ENCODE data around the gene NPM1.

Gene NPM1

GRCh38 chr5:171388816-171389168, 1.1 kb downstream of the NPM1 start:
- TF ChIP-seq EGR1 (IDR thresholded peaks at IDR 0.05) (no peak), RAD21 (IDR thresholded peaks at IDR 0.05; ENCODE audit: low read depth) (no peak), YY1 (IDR thresholded peaks at IDR 0.05; ENCODE audit: low read depth) (no peak), CEBPB (IDR thresholded peaks at IDR 0.05) (no peak), USF1 (IDR thresholded peaks at IDR 0.05) (no peak), CREB1 (IDR thresholded peaks at IDR 0.05; ENCODE audit: low read depth) (no peak), TEAD4 (IDR thresholded peaks at IDR 0.05) (no peak), EP300 (IDR thresholded peaks at IDR 0.05; ENCODE audit: borderline replicate concordance) (no peak), TCF12 (IDR thresholded peaks at IDR 0.05; ENCODE audit: low read depth) (no peak), TAF1 (IDR thresholded peaks at IDR 0.05; ENCODE audit: low read depth) (no peak)

GRCh38 chr5:171390883-171391677, 3.4 kb downstream of the NPM1 start:
- TF ChIP-seq NFIC (IDR thresholded peaks at IDR 0.05) (no peak), CEBPB (IDR thresholded peaks at IDR 0.05) (no peak), USF1 (IDR thresholded peaks at IDR 0.05) (no peak), TCF12 (IDR thresholded peaks at IDR 0.05; ENCODE audit: low read depth) (no peak), REST (IDR thresholded peaks at IDR 0.05; ENCODE audit: low read depth) (no peak), FOXM1 (IDR thresholded peaks at IDR 0.05; ENCODE audit: borderline replicate concordance, low read depth) (no peak), CREB1 (IDR thresholded peaks at IDR 0.05; ENCODE audit: low read depth) (no peak), ZBTB7A (IDR thresholded peaks at IDR 0.05; ENCODE audit: low read depth) (no peak), RAD21 (IDR thresholded peaks at IDR 0.05; ENCODE audit: low read depth) (no peak), EGR1 (IDR thresholded peaks at IDR 0.05) (no peak), TEAD4 (IDR thresholded peaks at IDR 0.05) (no peak), YY1 (IDR thresholded peaks at IDR 0.05; ENCODE audit: low read depth) (no peak), MAX (IDR thresholded peaks at IDR 0.05) (no peak), EP300 (IDR thresholded peaks at IDR 0.05; ENCODE audit: borderline replicate concordance) (no peak), TAF1 (IDR thresholded peaks at IDR 0.05; ENCODE audit: low read depth) (no peak)

GRCh38 chr5:171391996-171392577, 4.4 kb downstream of the NPM1 start:
- TF ChIP-seq TCF12 (IDR thresholded peaks at IDR 0.05; ENCODE audit: low read depth) (no peak), EGR1 (IDR thresholded peaks at IDR 0.05) (no peak), TEAD4 (IDR thresholded peaks at IDR 0.05) (no peak), FOXM1 (IDR thresholded peaks at IDR 0.05; ENCODE audit: borderline replicate concordance, low read depth) (no peak), REST (IDR thresholded peaks at IDR 0.05; ENCODE audit: low read depth) (no peak), TAF1 (IDR thresholded peaks at IDR 0.05; ENCODE audit: low read depth) (no peak), RAD21 (IDR thresholded peaks at IDR 0.05; ENCODE audit: low read depth) (no peak), CEBPB (IDR thresholded peaks at IDR 0.05) (no peak), YY1 (IDR thresholded peaks at IDR 0.05; ENCODE audit: low read depth) (no peak), USF1 (IDR thresholded peaks at IDR 0.05) (no peak), NFIC (IDR thresholded peaks at IDR 0.05) (no peak), CREB1 (IDR thresholded peaks at IDR 0.05; ENCODE audit: low read depth) (no peak), EP300 (IDR thresholded peaks at IDR 0.05; ENCODE audit: borderline replicate concordance) (no peak)

- no peak for TF ChIP-seq USF1 (IDR thresholded peaks at IDR 0.05)
- no peak for TF ChIP-seq NFIC (IDR thresholded peaks at IDR 0.05)
Observed at GRCh38 chr5:171392585-171393159, 5.0 kb downstream of the NPM1 start.

GRCh38 chr5:171395042-171395441, 7.4 kb downstream of the NPM1 start:
- TF ChIP-seq TCF12 (IDR thresholded peaks at IDR 0.05; ENCODE audit: low read depth), result no peak
- no peak for TF ChIP-seq ZBTB7A (IDR thresholded peaks at IDR 0.05; ENCODE audit: low read depth)
